ENCODE results near the gene PAX3.

The PAX3 gene

DNA sequence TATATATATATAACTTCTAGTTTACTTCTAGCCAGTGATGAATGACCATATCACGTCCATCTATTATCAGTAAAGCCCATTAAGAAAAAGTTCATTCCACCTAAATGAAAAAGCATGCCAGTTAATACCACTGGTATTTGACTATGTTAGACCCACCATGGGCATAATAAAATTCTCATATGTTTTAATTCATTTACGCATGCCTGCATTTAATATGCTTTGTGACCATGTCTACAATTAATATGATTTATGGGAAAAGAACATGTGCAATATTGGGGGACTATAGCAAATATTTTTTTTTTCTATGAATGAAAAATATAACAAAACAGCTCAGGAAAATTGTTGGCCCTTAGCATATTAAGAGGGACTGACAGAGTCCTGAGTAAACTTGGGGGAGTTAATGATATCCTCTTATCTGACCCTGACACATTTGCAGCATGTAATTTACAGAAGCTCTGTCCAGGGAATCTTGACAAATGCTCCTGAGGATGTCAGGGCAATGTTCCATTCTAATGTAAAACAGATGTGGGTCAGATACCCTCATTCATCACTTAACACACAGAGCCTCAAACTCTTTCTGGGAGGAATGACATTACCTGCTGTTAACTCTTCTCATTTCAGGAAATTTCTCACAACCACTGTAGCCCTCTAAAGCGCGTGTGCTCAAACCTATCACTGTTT lies 90.6 kb downstream of the PAX3 start:
- H3K27me3 ChIP-seq (ENCODE audit: control insufficient read depth in 1 of 2, insufficient read depth in 2 of 2, low read length in 2 of 2): no peaks in the 10 kb centered on the region
- no peaks in the 10 kb centered on the region for H3K36me3 ChIP-seq (ENCODE audit: control insufficient read depth in 2 of 2, insufficient read depth in 2 of 2, low read length in 2 of 2)
- no peak overlapping the region for H3K27ac ChIP-seq (ENCODE audit: low read length)
- H3K4me1 ChIP-seq (ENCODE audit: control insufficient read depth, insufficient read depth, low read length): no peaks in the 10 kb centered on the region
- no peaks in the 10 kb centered on the region for H3K9me3 ChIP-seq (ENCODE audit: control insufficient read depth in 2 of 2, low read length in 2 of 2)
- no peak overlapping the region for H3K9ac ChIP-seq (ENCODE audit: low read length in 2 of 2)
- no peak overlapping the region for H3K4me3 ChIP-seq (ENCODE audit: low read length in 2 of 2)

DNA sequence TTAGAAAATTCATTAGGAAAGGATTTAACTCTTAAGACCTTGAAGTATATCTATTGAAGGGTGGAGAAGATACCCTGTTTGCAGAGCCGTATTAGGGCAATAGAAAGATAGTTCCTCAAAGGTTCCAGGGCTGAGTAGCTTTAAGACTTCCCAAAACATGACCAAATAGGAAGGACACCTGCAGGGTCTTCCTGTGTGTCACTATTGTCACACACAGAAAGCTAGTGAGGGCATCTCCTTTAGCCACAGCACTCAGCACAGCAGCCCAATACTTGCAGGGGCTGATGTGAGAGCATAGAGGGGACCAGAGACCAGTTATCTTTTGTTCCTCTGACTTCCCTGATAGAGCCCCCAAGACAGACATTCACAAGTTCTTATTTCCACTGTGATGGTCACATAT lies 93.7 kb downstream of the PAX3 start:
- H3K36me3 ChIP-seq (ENCODE audit: control insufficient read depth in 2 of 2, insufficient read depth in 2 of 2, low read length in 2 of 2): no peaks in the 10 kb centered on the region
- H3K27ac ChIP-seq (ENCODE audit: low read length): no peak overlapping the region
- peaks cover 0 to 3% of the 10 kb centered on the region in 2 donors for H3K27me3 ChIP-seq (ENCODE audit: control insufficient read depth in 1 of 2, insufficient read depth in 2 of 2, low read length in 2 of 2)
- H3K4me3 ChIP-seq (ENCODE audit: low read length in 2 of 2): no peak overlapping the region
- no peaks in the 10 kb centered on the region for H3K4me1 ChIP-seq (ENCODE audit: control insufficient read depth, insufficient read depth, low read length)
- H3K9me3 ChIP-seq (ENCODE audit: control insufficient read depth in 2 of 2, low read length in 2 of 2): peaks cover 0 to 2% of the 10 kb centered on the region in 2 donors
- H3K9ac ChIP-seq (ENCODE audit: low read length in 2 of 2): no peak overlapping the region

DNA sequence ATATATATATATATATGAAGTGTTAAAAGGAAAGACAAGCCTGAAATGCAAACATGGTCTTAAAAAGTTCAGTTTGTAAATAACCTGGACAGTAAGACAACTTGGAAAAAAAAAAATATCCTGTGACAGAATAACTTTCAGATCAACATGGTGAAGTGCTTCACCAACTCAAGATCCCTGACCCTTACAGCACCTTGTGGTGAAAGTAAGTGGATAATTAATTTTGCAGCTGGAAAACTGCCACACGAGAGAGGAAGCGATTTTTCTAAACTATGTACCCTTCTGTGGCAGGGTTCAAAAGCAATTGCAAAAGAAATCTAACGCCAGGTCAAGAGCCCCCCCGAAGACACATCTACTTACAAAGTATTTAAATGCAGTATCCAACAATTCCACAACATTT lies 95.8 kb downstream of the PAX3 start:
- H3K27me3 ChIP-seq (ENCODE audit: control insufficient read depth in 1 of 2, insufficient read depth in 2 of 2, low read length in 2 of 2): peaks cover 0 to 3% of the 10 kb centered on the region in 2 donors
- no peaks in the 10 kb centered on the region for H3K36me3 ChIP-seq (ENCODE audit: control insufficient read depth in 2 of 2, insufficient read depth in 2 of 2, low read length in 2 of 2)
- H3K9ac ChIP-seq (ENCODE audit: low read length in 2 of 2): no peak overlapping the region
- H3K27ac ChIP-seq (ENCODE audit: low read length): no peak overlapping the region
- H3K4me3 ChIP-seq (ENCODE audit: low read length in 2 of 2): no peak overlapping the region
- H3K9me3 ChIP-seq (ENCODE audit: control insufficient read depth in 2 of 2, low read length in 2 of 2): peaks cover 0 to 2% of the 10 kb centered on the region in 2 donors
- no peaks in the 10 kb centered on the region for H3K4me1 ChIP-seq (ENCODE audit: control insufficient read depth, insufficient read depth, low read length)

DNA sequence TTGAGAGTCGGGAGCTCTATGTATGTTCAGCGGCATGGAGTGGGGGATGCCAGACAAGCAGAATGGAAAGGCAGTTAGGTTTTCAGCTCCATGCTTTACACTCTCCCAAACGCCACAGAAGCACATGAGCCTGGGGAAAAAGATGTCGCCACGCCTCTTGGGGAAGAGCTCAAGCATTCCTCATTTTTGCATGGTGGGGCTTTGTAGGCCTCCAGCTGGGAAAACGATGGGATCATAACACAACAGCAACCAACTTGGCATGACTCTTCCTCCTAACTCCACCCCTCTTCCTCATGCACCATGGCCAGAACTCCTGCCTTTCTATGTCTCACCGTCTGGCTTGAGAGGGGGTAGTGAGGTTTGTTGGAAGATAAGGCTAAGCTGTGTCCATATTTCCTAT lies 102.6 kb downstream of the PAX3 start:
- H3K27ac ChIP-seq (ENCODE audit: low read length): no peak overlapping the region
- no peak overlapping the region for H3K4me3 ChIP-seq (ENCODE audit: low read length in 2 of 2)
- no peaks in the 10 kb centered on the region for H3K36me3 ChIP-seq (ENCODE audit: control insufficient read depth in 2 of 2, insufficient read depth in 2 of 2, low read length in 2 of 2)
- peaks cover 0 to 3% of the 10 kb centered on the region in 2 donors for H3K27me3 ChIP-seq (ENCODE audit: control insufficient read depth in 1 of 2, insufficient read depth in 2 of 2, low read length in 2 of 2)
- H3K4me1 ChIP-seq (ENCODE audit: control insufficient read depth, insufficient read depth, low read length): no peaks in the 10 kb centered on the region
- no peak overlapping the region for H3K9ac ChIP-seq (ENCODE audit: low read length in 2 of 2)
- peaks cover 0 to 2% of the 10 kb centered on the region in 2 donors for H3K9me3 ChIP-seq (ENCODE audit: control insufficient read depth in 2 of 2, low read length in 2 of 2)

DNA sequence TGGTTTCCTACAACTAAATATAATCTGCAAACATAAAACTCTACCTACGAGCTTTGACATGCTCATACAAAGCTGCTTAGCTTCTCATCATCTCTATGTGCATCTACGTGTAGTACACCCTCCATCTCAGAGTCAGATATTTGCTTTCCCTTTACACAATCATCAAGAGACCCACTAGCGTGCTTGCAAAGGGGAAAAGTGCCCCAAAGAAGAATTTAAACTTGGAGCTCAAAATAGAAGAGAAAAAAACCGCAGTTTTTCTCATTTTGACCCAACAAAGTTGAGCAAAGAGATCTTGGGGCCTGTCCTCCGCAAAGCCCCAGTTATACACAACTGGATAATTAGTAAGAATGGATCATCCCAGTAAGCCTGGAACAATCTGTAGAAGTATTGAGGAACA lies 104.1 kb downstream of the PAX3 start:
- H3K27me3 ChIP-seq (ENCODE audit: control insufficient read depth in 1 of 2, insufficient read depth in 2 of 2, low read length in 2 of 2): peaks cover 0 to 5% of the 10 kb centered on the region in 2 donors
- no peak overlapping the region for H3K27ac ChIP-seq (ENCODE audit: low read length)
- H3K36me3 ChIP-seq (ENCODE audit: control insufficient read depth in 2 of 2, insufficient read depth in 2 of 2, low read length in 2 of 2): no peaks in the 10 kb centered on the region
- H3K9me3 ChIP-seq (ENCODE audit: control insufficient read depth in 2 of 2, low read length in 2 of 2): peaks cover 0 to 5% of the 10 kb centered on the region in 2 donors
- no peak overlapping the region for H3K4me3 ChIP-seq (ENCODE audit: low read length in 2 of 2)
- no peak overlapping the region for H3K9ac ChIP-seq (ENCODE audit: low read length in 2 of 2)
- no peaks in the 10 kb centered on the region for H3K4me1 ChIP-seq (ENCODE audit: control insufficient read depth, insufficient read depth, low read length)

GRCh38 chr2:222193328-222193983 lies 105.3 kb downstream of the PAX3 start:
- no peak overlapping the region for H3K27ac ChIP-seq (ENCODE audit: low read length)
- no peak overlapping the region for H3K9ac ChIP-seq (ENCODE audit: low read length in 2 of 2)
- no peaks in the 10 kb centered on the region for H3K4me1 ChIP-seq (ENCODE audit: control insufficient read depth, insufficient read depth, low read length)
- H3K36me3 ChIP-seq (ENCODE audit: control insufficient read depth in 2 of 2, insufficient read depth in 2 of 2, low read length in 2 of 2): no peaks in the 10 kb centered on the region
- peaks cover 0 to 5% of the 10 kb centered on the region in 2 donors for H3K9me3 ChIP-seq (ENCODE audit: control insufficient read depth in 2 of 2, low read length in 2 of 2)
- peaks cover 0 to 5% of the 10 kb centered on the region in 2 donors for H3K27me3 ChIP-seq (ENCODE audit: control insufficient read depth in 1 of 2, insufficient read depth in 2 of 2, low read length in 2 of 2)
- no peak overlapping the region for H3K4me3 ChIP-seq (ENCODE audit: low read length in 2 of 2)

- no peak overlapping the region for H3K4me3 ChIP-seq (ENCODE audit: low read length in 2 of 2)
- no peaks in the 10 kb centered on the region for H3K36me3 ChIP-seq (ENCODE audit: control insufficient read depth in 2 of 2, insufficient read depth in 2 of 2, low read length in 2 of 2)
- no peaks in the 10 kb centered on the region for H3K9me3 ChIP-seq (ENCODE audit: control insufficient read depth in 2 of 2, low read length in 2 of 2)
- H3K9ac ChIP-seq (ENCODE audit: low read length in 2 of 2): no peak overlapping the region
- H3K27ac ChIP-seq (ENCODE audit: low read length): no peak overlapping the region
- peaks cover 0 to 2% of the 10 kb centered on the region in 2 donors for H3K27me3 ChIP-seq (ENCODE audit: control insufficient read depth in 1 of 2, insufficient read depth in 2 of 2, low read length in 2 of 2)
- no peaks in the 10 kb centered on the region for H3K4me1 ChIP-seq (ENCODE audit: control insufficient read depth, insufficient read depth, low read length)
Observed at GRCh38 chr2:222180619-222181018, 118.2 kb downstream of the PAX3 start.

DNA sequence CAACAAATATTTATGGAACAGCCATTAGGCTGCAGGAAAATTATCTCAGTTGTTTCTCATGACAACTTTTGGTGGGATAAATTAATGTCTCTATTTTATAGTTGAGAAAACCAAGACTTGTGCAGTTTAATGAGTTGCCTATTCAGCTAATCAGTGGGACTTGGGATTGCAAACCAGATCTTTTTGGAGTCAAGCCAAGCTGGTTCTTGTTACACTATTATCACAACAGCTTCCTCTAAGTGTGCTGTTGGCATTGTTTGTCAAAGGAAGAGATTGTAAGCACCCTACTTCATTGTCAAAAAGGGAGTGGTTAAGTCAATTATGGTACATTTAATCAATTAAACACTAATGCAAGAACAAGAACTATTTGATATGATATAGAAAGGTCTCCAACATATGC lies 119.2 kb downstream of the PAX3 start:
- Histone ChIP-seq H3K4me1 (ENCODE audit: control insufficient read depth, insufficient read depth, low read length) (no peaks in the 10 kb centered on the region), H3K27me3 (ENCODE audit: control insufficient read depth in 1 of 2, insufficient read depth in 2 of 2, low read length in 2 of 2) (peaks cover 0 to 2% of the 10 kb centered on the region in 2 donors)

DNA sequence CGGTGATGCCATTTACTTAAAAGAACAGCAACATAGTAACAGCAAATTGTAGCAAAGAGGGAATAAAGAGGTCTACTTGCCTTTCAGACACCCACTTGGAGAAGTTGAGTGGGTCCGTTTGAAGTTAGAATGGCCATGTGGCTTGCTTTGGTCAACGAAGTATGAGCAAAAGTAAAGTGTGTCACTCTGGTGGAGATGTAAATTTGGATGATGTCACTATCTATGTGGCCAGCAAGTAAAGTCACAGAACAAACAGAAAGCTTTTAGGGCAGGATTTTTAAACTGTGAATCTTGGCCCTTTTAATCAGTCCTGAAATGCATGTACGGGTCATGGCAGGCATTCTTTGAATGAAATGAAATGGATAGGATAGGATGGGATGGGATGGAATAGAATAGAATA lies 120.3 kb downstream of the PAX3 start:
- Histone ChIP-seq H3K4me3 (ENCODE audit: low read length in 2 of 2) (no peak overlapping the region), H3K27ac (ENCODE audit: low read length) (no peak overlapping the region), H3K27me3 (ENCODE audit: control insufficient read depth in 1 of 2, insufficient read depth in 2 of 2, low read length in 2 of 2) (peaks cover 0 to 4% of the 10 kb centered on the region in 2 donors), H3K4me1 (ENCODE audit: control insufficient read depth, insufficient read depth, low read length) (no peaks in the 10 kb centered on the region), H3K36me3 (ENCODE audit: control insufficient read depth in 2 of 2, insufficient read depth in 2 of 2, low read length in 2 of 2) (no peaks in the 10 kb centered on the region), H3K9me3 (ENCODE audit: control insufficient read depth in 2 of 2, low read length in 2 of 2) (no peaks in the 10 kb centered on the region), H3K9ac (ENCODE audit: low read length in 2 of 2) (no peak overlapping the region)

More for the DNA sequence above, 119.2 kb downstream of the PAX3 start:
- Histone ChIP-seq H3K9ac (ENCODE audit: low read length in 2 of 2) (no peak overlapping the region), H3K27ac (ENCODE audit: low read length) (no peak overlapping the region), H3K36me3 (ENCODE audit: control insufficient read depth in 2 of 2, insufficient read depth in 2 of 2, low read length in 2 of 2) (no peaks in the 10 kb centered on the region), H3K9me3 (ENCODE audit: control insufficient read depth in 2 of 2, low read length in 2 of 2) (no peaks in the 10 kb centered on the region), H3K4me3 (ENCODE audit: low read length in 2 of 2) (no peak overlapping the region)

DNA sequence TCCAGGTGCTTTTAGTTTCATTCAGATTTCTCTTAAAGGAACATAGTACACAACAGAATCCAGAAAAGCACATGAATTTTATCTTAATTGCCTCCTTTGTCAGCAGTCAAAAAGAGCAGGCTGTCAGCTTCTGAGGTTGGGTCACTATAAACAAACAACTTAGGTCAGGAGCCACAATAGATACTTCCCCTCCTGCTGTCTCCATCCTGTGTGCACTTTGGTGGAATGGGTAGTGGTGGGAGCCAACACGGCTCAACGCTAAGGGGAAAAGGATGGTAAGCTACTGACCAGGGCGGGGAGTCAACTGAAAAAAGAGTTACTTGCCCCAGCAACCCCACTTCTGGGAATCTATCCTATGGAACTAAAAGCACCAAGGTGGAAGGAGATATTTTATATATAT lies 121.9 kb downstream of the PAX3 start:
- Histone ChIP-seq H3K9ac (ENCODE audit: low read length in 2 of 2) (no peak overlapping the region), H3K27me3 (ENCODE audit: control insufficient read depth in 1 of 2, insufficient read depth in 2 of 2, low read length in 2 of 2) (peaks cover 0 to 4% of the 10 kb centered on the region in 2 donors), H3K9me3 (ENCODE audit: control insufficient read depth in 2 of 2, low read length in 2 of 2) (no peaks in the 10 kb centered on the region), H3K4me3 (ENCODE audit: low read length in 2 of 2) (no peak overlapping the region), H3K27ac (ENCODE audit: low read length) (no peak overlapping the region), H3K36me3 (ENCODE audit: control insufficient read depth in 2 of 2, insufficient read depth in 2 of 2, low read length in 2 of 2) (no peaks in the 10 kb centered on the region), H3K4me1 (ENCODE audit: control insufficient read depth, insufficient read depth, low read length) (no peaks in the 10 kb centered on the region)

DNA sequence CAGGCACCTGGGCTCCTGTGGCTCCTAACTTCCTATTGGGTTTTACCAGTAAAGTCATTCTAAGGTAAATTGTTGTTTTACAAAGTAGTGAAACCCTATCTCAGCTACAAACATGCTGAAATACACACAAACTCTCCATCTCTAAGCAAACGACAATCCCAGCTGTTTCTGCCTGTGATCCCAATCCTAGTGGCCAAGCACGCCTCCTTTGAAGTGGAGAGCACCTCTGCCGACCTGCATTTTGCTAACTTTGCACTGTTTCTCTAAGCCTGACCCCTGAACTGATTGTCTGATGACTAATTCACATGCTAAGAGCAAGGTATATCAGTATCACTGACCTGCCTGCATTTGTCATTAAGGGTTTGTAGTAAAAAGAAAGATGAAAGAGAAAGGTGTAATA lies 124.3 kb downstream of the PAX3 start:
- Histone ChIP-seq H3K4me1 (ENCODE audit: control insufficient read depth, insufficient read depth, low read length) (no peaks in the 10 kb centered on the region), H3K27me3 (ENCODE audit: control insufficient read depth in 1 of 2, insufficient read depth in 2 of 2, low read length in 2 of 2) (peaks cover 0 to 4% of the 10 kb centered on the region in 2 donors), H3K9ac (ENCODE audit: low read length in 2 of 2) (no peak overlapping the region), H3K9me3 (ENCODE audit: control insufficient read depth in 2 of 2, low read length in 2 of 2) (no peaks in the 10 kb centered on the region), H3K27ac (ENCODE audit: low read length) (no peak overlapping the region), H3K36me3 (ENCODE audit: control insufficient read depth in 2 of 2, insufficient read depth in 2 of 2, low read length in 2 of 2) (no peaks in the 10 kb centered on the region), H3K4me3 (ENCODE audit: low read length in 2 of 2) (no peak overlapping the region)

Measured in stomach smooth muscle (tissue), 2 donors.